ENCODE measurements around the gene SCARB2. TPM values are rescaled to one million over a fixed set of nuclear protein-coding genes. Genes with fewer than 3 reads are reported as not detected.

SCARB2 gene
- total and polyA plus RNA-seq, 8 donors, result 36.8 to 123 (median 72.4) TPM

- Histone ChIP-seq H3K4me1 (peaks cover 19 to 37% (median 23%) of the 10 kb centered on the region in 3 donors), H3K27ac (peak overlapping the region in 2 of 4 donors; percentile 30 to 47), H3K4me3 (no peak overlapping the region), H3K27me3 (no peaks in the 10 kb centered on the region), H3K9me3 (no peaks in the 10 kb centered on the region), H3K36me3 (no peaks in the 10 kb centered on the region)
- FAIRE-seq, result no peak
- DNase-seq, result peak in 1 of 6 donors; percentile 35
- peak; percentile 83 to 91 (median 88) for ATAC-seq
- WGBS, 2 donors, result 27 to 30% methylated on average over 7 of the region's 7 CpGs
- intact Hi-C loops (cut with DNase I), result no loop called here
- TF ChIP-seq CTCF (IDR thresholded peaks at IDR 0.05), result no peak
Observed at GRCh38 chr4:76219299-76220055, 5.9 kb upstream of the SCARB2 start.

- FAIRE-seq, result no peak
- 74 to 76% methylated on average over 6 of the region's 6 CpGs for WGBS, 2 donors
- intact Hi-C loops (cut with DNase I), result no loop called here
- H3K4me1 ChIP-seq, result peaks cover 24 to 41% (median 28%) of the 10 kb centered on the region in 3 donors
- no peak for TF ChIP-seq CTCF (IDR thresholded peaks at IDR 0.05)
- no peaks in the 10 kb centered on the region for H3K27me3 ChIP-seq
- DNase-seq, result no peak
- H3K27ac ChIP-seq, result peak overlapping the region in 1 of 4 donors; percentile 5
- no peaks in the 10 kb centered on the region for H3K36me3 ChIP-seq
- H3K9me3 ChIP-seq, result no peaks in the 10 kb centered on the region
- H3K4me3 ChIP-seq, result no peak overlapping the region
- no peak for ATAC-seq
Observed at GRCh38 chr4:76216975-76217814, 3.6 kb upstream of the SCARB2 start.

- TF ChIP-seq CTCF (IDR thresholded peaks at IDR 0.05), result no peak
- Histone ChIP-seq H3K9me3 (no peaks in the 10 kb centered on the region), H3K27ac (peak overlapping the region in 1 of 4 donors; percentile 5), H3K4me1 (peaks cover 24 to 46% (median 28%) of the 10 kb centered on the region in 3 donors), H3K27me3 (no peaks in the 10 kb centered on the region), H3K36me3 (no peaks in the 10 kb centered on the region), H3K4me3 (no peak overlapping the region)
- DNase-seq (no peak), ATAC-seq (no peak), FAIRE-seq (no peak)
- intact Hi-C loops (cut with DNase I), result no loop called here
- 55 to 76% methylated on average over 2 of the region's 2 CpGs for WGBS, 2 donors
Observed at GRCh38 chr4:76216524-76216923, 2.9 kb upstream of the SCARB2 start.

GRCh38 chr4:76215077-76215476 is 1.5 kb upstream of the SCARB2 start:
- H3K36me3 ChIP-seq, result no peaks in the 10 kb centered on the region
- 93 to 94% methylated on average over 3 of the region's 3 CpGs for WGBS, 2 donors
- intact Hi-C loops (cut with DNase I), result no loop called here
- peaks cover 30 to 60% (median 39%) of the 10 kb centered on the region in 3 donors for H3K4me1 ChIP-seq
- ATAC-seq (no peak), FAIRE-seq (no peak), DNase-seq (no peak)
- no peak for TF ChIP-seq CTCF (IDR thresholded peaks at IDR 0.05)
- peak overlapping the region; percentile 94 to 99 (median 96) for H3K27ac ChIP-seq
- no peaks in the 10 kb centered on the region for H3K9me3 ChIP-seq
- no peak overlapping the region for H3K4me3 ChIP-seq
- no peaks in the 10 kb centered on the region for H3K27me3 ChIP-seq
